Left colon (tissue), 2 donors: ENCODE results near the gene SELENOW. TPM values are rescaled to one million over a fixed set of nuclear protein-coding genes. Genes with fewer than 3 reads are reported as not detected.
"Not testable (repeated sequence)": the region's sequence is repeated elsewhere in the genome, so short reads cannot be mapped to it uniquely, and the experiment has no call there.

Experiments used
- ATAC-seq: fragments of 200-7000 bp; cut with Tn5 transposase; one replicate; pipeline ENCODE4 v1.9.1; 2020; ENCODE audit warnings: mild to moderate bottlenecking, moderate library complexity
- DNase-seq, 2 donors: peaks; one replicate each; pipeline ENCODE4 v3.0.0-alpha.2; 2020
- intact Hi-C, 2 donors: fragments of 100-400 bp; cut with DNase I in 1 of 2; cut with micrococcal nuclease in 1 of 2; formaldehyde crosslinking; loops; one replicate each; pipeline versions ENCODE4 v1.11.2 to v1.14.0; 2022; cut with DNase I, micrococcal nuclease
- total RNA-seq, 2 donors: library from RNA; stranded (reverse); fragmentation: NEBNext Ultra II Directional; extraction: Animal tissue kit (Norgen Biotek cat#: 25700); gene quantifications; one replicate each; pipeline ENCODE4 v1.2.1, GENCODE V29; 2021
- donor health status: DM: no; HTN: no; CAD: no.
- donor health status: DM: yes; HTN: yes; CAD: no.

The SELENOW gene
- total RNA-seq, 2 donors from 2014 or later, result 274 to 323 TPM

DNA sequence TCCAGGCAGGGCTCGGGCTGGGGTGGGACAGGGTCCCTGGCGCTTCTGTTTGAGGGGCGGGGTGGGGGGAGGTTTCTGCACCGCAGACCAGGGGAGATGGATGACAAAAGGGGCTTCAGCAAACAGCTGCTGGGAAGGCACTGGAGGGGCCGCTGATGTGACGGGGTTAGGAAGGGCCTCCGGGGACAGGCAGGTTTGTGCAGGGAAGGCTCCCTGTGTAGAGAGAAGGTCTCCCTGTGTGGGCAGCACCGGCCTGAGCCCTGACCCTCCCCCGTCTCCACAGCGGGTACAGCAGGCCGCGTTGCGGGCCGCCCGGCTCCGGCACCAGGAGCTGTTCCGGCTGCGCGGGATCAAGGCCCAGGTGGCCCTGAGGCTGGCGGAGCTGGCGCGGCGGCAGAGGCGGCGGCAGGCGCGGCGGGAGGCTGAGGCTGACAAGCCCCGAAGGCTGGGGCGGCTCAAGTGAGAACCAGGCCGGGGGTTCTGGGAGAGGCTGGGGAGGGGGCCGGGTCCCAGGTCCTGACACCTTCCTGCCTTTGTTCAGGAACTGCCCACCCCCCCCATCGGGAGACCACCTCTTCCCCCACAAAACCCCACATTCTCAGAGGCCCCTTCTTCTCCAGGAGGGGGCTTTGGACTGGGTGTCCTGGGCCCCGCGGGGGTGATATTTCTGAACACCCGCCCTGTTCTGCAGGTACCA is 23.3 kb upstream of the SELENOW start:
- DNase-seq (no peak), ATAC-seq (no peak)
- intact Hi-C loops, result no loop called here

DNA sequence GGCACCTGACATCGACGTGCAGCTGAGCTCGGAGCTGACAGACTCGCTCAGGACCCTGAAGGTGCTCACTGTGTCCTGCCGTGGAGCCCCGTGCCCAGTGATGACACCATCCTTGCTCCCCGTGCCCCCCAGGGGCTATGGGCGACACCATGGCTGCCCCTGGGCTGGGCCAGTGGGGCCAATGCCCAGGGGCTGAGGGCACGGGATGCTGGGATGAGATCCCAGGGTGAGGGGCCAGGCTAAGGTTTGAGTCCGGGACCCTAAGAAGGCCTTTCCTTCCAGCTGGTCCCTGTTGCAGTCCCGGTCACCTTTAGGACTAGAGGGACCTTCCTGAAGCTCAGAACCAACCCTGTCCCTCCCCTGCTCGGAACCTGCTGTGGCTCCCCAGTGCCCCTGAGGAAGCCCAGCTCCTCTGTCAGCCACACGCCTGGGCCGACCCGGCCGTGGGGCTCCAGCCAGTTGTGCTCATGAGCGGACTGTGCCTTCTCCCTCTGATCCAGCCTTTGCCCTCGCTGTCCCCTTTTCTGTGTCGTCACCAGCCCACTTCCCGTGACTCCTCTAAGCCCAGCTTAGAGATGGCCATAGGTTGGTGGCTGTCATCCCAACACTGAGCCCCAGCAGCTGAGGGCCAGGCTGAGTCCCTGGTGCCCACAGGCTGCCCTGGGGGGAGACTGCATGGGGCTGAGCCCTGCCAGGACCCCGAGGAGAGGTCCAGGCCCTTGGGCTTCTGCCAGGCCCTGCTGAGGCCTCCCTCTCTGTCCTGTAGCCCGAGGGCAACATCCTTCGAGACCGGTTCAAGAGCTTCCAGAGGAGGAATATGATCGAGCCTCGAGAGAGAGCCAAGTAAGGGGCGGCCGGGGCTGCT is 22.5 kb upstream of the SELENOW start:
- ATAC-seq, result no peak
- no peak for DNase-seq
- intact Hi-C loops, result no loop called here

DNA sequence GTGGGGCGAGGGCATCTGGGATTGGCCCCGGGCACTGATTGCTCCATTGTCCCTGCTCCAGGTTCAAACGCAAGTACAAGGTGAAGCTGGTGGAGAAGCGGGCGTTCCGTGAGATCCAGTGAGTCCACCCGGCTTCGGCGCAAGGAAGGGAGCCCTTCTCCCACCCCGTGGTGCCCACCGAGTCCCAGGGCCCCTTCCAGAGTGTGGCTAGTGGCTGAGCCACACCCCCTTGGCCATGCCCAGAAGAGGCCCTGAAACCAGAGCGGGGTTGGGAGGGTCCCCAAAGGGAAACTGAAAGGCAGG is 21.9 kb upstream of the SELENOW start:
- intact Hi-C loops, result no loop called here
- DNase-seq, result no peak
- no peak for ATAC-seq

DNA sequence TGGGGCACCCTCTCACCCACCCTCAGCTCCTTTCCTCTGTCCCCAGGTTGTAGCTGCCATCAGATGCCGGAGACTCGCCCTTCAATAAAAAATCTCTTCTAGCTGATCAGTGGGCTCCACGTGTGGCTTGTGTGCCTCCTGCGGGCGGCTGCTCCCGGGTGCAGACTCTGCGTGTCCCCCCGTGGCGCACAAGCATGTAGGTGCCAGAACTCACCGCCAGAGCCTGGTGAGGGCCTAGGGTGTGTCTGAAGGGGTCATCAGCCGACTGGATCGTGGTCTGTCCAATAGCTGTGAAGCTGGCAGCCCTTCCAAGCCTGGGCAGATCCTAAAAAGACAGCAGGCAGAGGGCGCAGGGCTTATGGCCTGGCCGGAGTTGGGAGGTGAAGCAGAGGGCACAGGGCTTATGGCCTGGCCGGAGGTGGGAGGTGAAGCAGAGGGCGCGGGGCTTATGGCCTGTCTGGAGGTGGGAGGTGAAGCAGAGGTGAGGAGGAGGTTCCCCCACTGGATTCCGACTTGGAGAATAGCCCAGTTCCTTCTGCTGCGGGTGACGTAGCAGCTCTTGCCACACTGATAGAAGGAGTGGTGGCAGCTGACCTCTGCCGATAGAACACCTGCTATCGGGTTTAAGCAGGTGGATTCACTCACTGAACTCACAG is 21.4 kb upstream of the SELENOW start:
- intact Hi-C loops, result no loop called here
- DNase-seq, result peak; percentile 58 to 82

DNA sequence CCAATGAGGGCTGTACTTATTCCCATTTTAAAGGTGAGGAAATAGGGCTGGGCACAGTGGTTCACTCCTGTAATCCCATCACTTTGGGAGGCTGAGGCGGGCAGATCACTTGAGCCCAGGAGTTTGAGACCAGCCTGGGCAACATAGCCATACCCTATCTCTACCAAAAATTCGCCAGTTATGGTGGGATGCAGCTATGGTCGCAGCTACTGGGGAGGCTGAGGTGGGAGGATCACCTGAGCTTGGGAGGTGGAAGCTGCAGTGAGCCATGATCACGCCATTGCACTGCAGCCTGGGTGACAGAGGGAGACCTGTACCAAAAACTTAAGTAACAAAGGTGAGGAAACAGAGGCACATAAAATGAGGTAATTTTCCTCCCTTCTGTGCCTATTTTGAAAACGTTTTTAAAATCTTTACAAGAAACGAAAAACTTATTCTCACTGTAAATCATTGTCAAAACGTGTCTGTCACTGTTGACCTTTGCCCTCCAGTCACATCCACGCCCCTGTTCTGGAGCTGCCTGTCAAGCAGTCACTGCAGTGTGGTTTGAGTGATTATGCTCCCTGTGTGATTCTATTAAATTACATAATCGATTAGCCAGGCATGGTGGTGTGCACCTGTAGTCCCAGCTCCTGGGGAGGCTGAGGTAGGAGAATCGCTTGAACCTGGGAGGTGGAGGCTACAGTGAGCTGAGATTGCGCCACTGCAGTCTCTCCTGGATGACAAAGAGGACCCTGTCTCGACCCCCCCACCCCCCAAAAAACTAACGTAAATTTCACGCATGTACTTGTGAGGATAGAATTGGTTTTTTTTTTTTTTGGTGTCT is 20.7 kb upstream of the SELENOW start:
- intact Hi-C loops, result no loop called here
- ATAC-seq (peak; percentile 76), DNase-seq (no peak)

More for the DNA sequence above, 21.4 kb upstream of the SELENOW start:
- peak; percentile 72 for ATAC-seq

DNA sequence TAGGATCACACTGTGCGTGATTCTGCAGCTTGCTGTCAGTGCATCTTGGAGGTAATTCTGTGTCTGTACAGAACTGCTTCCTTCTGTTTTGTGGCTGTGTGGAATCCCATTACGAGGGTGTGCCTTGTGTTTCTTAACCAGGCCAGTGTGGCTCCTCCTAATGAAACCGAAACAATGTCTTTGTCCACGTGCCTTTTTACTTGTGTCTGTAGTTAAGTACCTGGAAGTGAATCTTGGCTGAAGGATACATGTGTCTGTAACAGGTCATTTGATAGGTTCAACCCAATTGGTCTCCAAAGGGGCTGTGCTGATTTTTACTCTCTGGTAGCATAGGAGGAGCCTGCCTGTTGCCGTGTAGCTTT is 20.1 kb upstream of the SELENOW start:
- peak; percentile 78 for ATAC-seq
- DNase-seq, result no peak
- intact Hi-C loops, result no loop called here

DNA sequence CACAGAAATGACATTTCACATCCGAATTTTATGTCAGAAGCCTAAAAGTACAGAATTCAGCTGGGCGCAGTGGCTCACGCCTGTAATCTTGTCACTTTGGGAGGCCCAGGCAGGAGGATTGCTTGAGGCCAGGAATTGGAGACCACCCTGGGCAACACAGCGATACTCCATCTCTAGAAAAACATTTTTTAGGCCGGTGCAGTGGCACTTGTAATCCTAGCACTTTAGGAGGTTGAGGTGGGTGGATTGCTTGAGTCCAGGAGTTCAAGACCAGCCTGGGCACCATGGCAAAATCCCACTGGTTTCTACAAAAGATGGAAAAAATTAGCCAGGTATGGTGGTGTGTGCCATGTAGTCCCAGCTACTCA is 17.9 kb upstream of the SELENOW start:
- DNase-seq (no peak), ATAC-seq (no peak)
- intact Hi-C loops, result no loop called here

DNA sequence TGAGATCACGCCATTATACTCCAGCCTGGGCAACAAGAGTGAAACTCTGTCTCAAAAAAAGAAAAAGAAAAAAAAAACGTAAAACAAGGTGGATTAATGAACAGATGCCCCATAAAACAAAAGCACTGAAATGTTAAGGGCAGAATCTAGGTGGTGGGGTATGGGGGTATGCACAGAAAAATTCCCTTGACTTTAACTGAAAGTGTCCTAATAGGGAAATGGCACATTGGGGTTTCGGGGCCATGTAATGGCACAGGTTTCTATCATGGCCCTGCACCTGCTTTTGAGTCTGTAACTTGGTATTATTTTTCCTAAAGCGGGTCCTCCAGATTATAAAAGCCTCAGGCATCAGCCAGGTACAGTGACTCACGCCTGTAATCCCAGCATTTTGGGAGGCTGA is 16.9 kb upstream of the SELENOW start:
- no peak for DNase-seq
- ATAC-seq, result no peak
- intact Hi-C loops, result no loop called here

DNA sequence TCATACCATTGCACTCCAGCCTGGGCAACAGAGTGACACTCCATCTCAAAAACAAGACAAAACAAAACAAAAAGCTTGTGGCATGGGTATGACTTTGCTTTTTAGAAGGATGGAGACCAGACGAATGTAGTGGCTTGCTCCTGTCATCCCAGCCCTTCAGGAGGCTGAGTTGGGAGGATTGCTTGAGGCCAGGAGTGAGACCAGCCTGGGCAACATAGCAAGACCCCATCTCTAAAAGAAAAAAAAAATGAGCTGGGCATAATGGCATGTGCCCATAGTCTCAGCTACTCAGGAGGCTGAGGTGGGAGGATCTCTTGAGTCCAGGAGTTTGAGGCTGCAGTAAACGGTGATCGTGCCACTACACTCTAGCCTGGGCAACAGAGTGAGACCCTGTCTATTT is 16.4 kb upstream of the SELENOW start:
- no peak for ATAC-seq
- intact Hi-C loops, result no loop called here
- no peak for DNase-seq

DNA sequence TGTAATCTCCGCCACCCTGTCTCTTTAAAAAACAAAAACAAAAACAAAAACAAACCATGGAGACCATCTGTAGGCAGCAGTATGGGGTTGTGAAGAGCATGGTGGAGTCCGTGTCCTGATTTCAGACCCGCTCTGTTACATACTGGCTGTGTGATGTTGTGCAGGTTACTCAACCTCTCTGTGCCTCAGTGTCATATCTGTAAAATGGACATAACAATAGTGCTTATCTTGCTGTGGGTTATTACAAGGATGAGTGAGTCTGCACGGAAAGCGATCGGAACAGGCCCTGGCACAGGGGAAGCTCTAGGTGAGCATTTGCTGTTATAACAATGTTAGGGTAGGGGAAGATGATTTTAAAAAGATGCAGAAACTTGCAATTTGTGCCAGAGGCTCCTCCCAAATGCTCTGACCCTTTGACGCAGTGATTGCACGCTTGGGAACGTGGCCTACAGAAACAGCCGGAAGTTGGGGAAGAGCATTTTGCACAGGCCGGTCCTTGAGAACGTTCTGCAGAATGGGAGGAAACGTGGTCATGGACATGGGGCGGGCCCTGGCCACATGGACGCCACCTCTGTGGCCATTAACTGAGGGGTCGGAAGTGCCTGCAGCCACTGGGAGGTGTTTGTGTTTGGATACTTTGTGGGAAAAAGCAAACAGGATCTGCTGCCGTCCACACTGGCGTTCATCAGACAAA is 15.7 kb upstream of the SELENOW start:
- no peak for DNase-seq
- intact Hi-C loops, result no loop called here
- ATAC-seq, result no peak

DNA sequence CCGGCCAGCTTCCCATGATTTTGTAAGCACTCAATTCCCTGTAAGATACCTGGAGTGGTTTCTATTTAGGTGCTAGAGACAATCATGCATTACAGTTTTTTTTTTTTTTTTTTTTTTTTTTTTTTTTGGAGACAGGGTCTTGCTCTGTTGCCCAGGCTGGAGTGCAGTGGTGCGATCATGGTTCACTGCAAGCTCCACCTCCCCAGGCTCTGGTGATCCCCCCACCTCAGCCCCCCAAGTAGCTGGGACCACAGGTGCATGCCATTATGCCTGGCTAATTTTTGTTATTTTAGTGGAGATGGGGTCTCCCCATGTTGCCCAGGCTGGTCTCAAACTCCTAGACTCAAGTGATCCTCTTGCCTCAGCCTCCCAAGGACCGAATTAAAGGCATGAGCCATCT is 13.8 kb upstream of the SELENOW start:
- ATAC-seq, intact Hi-C loops: not testable (repeated sequence)

DNA sequence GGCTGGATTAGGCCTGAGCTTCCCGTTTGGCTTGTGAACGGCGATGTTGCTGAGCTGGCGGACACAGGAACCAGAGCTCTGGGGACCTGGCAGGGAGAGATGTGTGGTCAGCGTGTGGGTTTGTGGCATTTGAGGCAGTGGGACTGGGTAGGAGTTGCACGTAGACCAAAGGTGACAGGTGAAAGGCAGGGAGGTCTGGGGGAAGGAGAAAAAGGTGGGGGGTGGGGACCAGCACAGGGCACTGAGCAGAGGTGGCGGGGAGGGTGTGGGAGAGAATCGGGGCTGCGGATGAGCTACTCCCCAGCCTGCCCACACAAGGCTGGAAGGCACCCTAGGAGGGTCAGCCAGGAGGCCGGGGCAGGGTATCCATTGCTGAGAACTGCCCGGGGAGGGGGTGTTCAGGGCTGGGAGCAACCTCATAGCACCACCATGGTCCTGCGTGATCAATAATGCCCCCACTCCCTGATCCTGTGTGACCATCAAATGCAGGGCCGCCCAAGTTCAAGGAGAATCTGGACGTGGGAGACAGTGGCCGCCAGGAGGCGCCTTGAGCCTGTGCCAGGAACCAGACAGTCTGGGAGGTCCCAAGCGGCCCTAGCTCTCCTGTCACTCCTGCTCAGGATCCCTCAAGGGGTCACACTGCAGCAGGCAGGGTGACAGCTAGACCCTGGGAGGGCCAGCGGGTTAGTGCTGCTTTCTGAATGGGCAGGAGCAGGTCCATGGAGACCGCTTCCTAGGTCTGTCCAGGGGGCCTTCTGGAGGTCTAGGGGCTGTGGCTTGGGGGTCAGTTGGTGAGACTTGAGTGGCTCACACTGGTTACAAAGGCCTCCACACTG is 12.8 kb upstream of the SELENOW start:
- ATAC-seq, result peak; percentile 63
- DNase-seq, result peak in 1 of 2 donors; percentile 83
- intact Hi-C loops, result no loop called here

More for the DNA sequence above, 13.8 kb upstream of the SELENOW start:
- DNase-seq, result not testable (repeated sequence)

DNA sequence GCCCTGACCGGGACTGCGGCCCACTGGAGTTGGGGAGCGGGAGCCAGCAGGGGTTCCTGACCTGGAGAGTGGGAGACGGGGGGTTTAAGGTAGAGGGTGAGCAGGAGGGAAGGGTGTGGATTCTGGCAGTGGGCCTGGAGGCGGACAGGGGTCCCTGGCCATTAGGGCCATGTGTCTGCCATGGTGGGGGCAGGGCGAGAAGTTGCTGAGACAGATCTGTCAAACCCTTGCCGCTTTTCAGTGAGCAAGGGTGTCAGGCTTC is 12.2 kb upstream of the SELENOW start:
- intact Hi-C loops, result no loop called here
- DNase-seq (no peak), ATAC-seq (no peak)

DNA sequence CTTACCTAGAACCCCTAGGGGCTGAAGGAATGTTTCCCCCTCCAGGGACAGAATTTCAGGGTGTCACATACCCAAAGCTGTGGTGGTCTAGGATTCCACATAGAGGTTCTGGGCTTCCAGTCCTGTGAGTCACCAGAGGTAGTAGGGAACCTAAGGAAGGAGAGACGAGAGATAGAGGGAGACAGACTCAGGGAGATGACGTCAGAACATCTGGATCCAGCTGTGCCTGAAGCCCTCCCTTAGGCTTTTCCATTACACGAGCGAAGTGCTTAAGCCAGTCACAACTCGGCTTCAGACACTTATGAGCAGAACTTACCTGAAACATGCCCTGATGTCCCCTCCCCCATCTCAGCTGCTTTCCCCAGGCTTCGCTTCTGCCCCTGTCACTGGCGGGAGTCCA is 11.8 kb upstream of the SELENOW start:
- ATAC-seq, result no peak
- DNase-seq, result no peak
- intact Hi-C loops, result no loop called here

DNA sequence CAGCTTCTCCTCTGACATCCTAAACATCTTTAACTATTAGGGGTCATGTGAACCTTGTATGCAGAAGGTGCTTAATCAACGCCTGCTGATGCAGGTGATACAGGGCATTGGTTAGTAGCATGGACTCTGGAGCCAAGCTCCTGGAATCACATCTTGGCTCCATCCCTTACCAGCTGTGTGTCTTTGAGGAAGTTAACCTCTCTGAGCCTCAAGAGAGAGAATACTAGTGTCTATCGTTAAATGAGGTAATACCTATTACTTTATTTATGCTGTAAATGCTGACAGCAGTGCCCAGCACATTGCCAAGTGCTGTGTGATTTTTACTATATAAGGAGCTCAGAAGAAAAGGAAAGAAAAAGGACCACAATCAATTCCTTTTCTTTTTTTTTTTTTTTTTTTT is 11.2 kb upstream of the SELENOW start:
- DNase-seq (no peak), ATAC-seq (no peak)
- intact Hi-C loops, result no loop called here

DNA sequence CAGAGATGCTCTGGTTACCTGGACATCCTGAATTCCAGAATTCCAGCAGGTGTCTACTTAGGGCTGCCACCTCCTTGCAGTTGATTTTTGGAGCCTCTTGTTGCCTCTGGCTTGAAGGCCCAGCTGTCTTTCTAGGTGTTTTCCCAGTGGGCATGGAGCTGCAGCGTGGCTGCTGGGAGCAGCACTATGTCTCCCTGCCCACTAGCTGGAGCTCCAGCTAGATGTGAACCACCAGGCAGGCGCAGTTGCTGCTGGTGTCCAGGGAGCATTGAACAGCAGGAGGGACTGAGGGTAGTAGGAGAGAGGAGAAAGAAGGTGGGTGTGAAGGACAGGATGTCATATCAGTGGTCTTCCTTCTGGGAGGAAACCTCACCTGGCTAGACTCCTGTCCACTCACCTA is 9.9 kb upstream of the SELENOW start:
- intact Hi-C loops, result no loop called here
- ATAC-seq (no peak), DNase-seq (no peak)

DNA sequence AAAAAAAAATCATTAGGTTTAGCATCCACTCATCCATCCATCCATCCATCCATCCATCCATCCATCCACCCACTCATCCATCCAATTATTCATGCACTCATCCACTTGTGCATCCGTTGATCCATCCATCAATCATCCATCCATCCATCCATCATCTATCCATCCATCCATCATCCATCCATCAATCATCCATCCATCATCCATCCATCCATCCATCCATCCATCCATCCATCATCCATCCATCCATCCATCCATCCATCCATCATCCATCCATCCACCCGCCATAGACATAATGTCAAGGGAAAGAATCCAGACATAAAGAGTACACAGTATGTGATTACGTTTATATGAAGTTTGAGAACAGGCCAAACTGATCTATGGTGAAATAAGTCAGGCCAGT is 9.0 kb upstream of the SELENOW start:
- DNase-seq (no peak), ATAC-seq (no peak)
- intact Hi-C loops, result no loop called here

DNA sequence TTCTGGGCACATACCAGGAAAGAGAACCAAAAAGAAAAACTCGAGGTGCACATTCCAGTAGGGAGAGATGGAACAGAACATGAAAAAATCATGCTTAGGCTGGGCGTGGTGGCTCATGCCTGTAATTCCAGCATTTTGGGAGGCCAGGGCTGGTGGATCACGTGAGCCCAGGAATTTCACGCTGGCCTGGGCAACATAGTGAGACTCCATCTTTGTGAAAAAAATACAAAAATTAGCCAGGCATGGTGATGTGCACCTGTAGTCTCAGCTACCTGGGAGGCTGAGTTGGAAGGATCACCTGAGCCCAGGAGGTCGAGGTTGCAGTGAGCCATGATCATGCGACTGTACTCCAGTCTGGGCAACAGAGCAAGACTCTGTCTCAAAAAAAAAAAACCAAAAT is 7.2 kb upstream of the SELENOW start:
- ATAC-seq, DNase-seq, intact Hi-C loops: not testable (repeated sequence)
